Right lobe of liver (tissue), 4 donors: Measurements from ENCODE around the gene ZNF805.

Experiments
- CTCF ChIP-seq, 4 donors: fragments of 200-600 bp in 3 of 4; fragments of 450-650 bp in 1 of 4; IDR thresholded peaks; one replicate each; pipeline versions ENCODE4 v1.5.1 to v1.8.0; 2016 to 2022; ENCODE audit warnings: antibody characterized with exemption in 4 of 4, mild to moderate bottlenecking in 2 of 4
- POLR2A ChIP-seq: fragments of 450-650 bp; IDR thresholded peaks from one replicate; pipeline ENCODE4 v1.6.1; 2017; ENCODE audit warnings: antibody characterized with exemption, mild to moderate bottlenecking
- donor health status: DM: no; HTN: no; CAD: no.
- donor health status: DM: no; HTN: no; CAD: no.
- donor health status: DM: no; HTN: yes; CAD: no.

DNA sequence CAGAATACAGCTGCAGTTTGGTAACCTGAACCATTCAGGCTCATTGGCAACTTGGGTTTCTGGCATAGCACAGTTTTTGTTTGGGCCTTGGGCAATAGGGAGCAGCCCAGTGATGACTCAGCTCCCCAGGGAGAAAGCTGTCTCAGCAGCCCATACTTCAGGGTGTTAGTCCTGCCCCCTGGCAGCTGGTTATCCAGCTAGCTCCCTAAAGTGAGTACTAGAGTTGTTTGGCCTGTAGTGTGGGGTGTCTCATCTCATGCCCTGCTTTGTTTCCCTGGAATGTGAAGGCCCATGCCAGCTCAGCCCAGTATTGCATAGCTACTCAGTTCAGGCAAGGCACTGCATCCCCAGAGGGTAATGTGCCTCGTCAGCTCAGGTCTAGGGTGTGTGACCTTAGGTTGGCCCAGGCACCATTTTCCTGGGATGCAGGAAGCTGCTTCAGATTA, 61.6 kb downstream of the ZNF805 start:
- TF ChIP-seq POLR2A (no peak), CTCF (IDR thresholded peaks at IDR 0.05) (no peak)
